ENCODE results near the gene STK11IP. TPM values are rescaled to one million over a fixed set of nuclear protein-coding genes. Genes with fewer than 3 reads are reported as not detected.

STK11IP gene
- total and polyA plus RNA-seq, 3 donors from 2014 or later: 81.9 to 134 (median 130) TPM

- intact Hi-C loops (cut with DNase I; ENCODE audit: low total_unique reads): no loop called here
- DNase-seq: peak; percentile 76
- 67 to 68% methylated on average over 11 to 22 of the region's 22 CpGs for WGBS, 2 donors
- H3K36me3 ChIP-seq (ENCODE audit: low read depth, missing control alignments): no peaks in the 10 kb centered on the region
- peaks cover 21% of the 10 kb centered on the region for H3K4me1 ChIP-seq
- H3K27me3 ChIP-seq: no peaks in the 10 kb centered on the region
- H3K27ac ChIP-seq: peak overlapping the region in 1 of 2 donors; percentile 53
- no peak for TF ChIP-seq CTCF (IDR thresholded peaks at IDR 0.05)
- no peak for TF ChIP-seq POLR2A (IDR thresholded peaks at IDR 0.05)
- H3K9me3 ChIP-seq: no peaks in the 10 kb centered on the region
- H3K4me3 ChIP-seq: no peak overlapping the region
Observed at GRCh38 chr2:219574484-219575311, 23.0 kb upstream of the STK11IP start.

GRCh38 chr2:219575566-219576504 is 21.8 kb upstream of the STK11IP start:
- H3K27ac ChIP-seq: no peak overlapping the region
- no peaks in the 10 kb centered on the region for H3K36me3 ChIP-seq (ENCODE audit: low read depth, missing control alignments)
- no peak overlapping the region for H3K4me3 ChIP-seq
- intact Hi-C loops (cut with DNase I; ENCODE audit: low total_unique reads): no loop called here
- 79 to 82% methylated on average over 5 to 6 of the region's 6 CpGs for WGBS, 2 donors
- H3K4me1 ChIP-seq: peaks cover 18% of the 10 kb centered on the region
- TF ChIP-seq POLR2A (IDR thresholded peaks at IDR 0.05): no peak
- DNase-seq: no peak
- no peaks in the 10 kb centered on the region for H3K9me3 ChIP-seq
- no peaks in the 10 kb centered on the region for H3K27me3 ChIP-seq

- TF ChIP-seq POLR2A (IDR thresholded peaks at IDR 0.05) (no peak), CTCF (IDR thresholded peaks at IDR 0.05) (no peak)
- intact Hi-C loops (cut with DNase I; ENCODE audit: low total_unique reads): no loop called here
- 23 to 42% methylated on average over 7 to 15 of the region's 15 CpGs for WGBS, 2 donors
- no peaks in the 10 kb centered on the region for H3K36me3 ChIP-seq (ENCODE audit: low read depth, missing control alignments)
- peaks cover 16% of the 10 kb centered on the region for H3K4me1 ChIP-seq
- H3K27me3 ChIP-seq: no peaks in the 10 kb centered on the region
- peak; percentile 75 for DNase-seq
- no peak overlapping the region for H3K4me3 ChIP-seq
- H3K9me3 ChIP-seq: no peaks in the 10 kb centered on the region
- no peak overlapping the region for H3K27ac ChIP-seq
Observed at GRCh38 chr2:219576505-219577388, 20.9 kb upstream of the STK11IP start.

- Histone ChIP-seq H3K36me3 (ENCODE audit: low read depth, missing control alignments) (no peaks in the 10 kb centered on the region), H3K27ac (no peak overlapping the region), H3K27me3 (no peaks in the 10 kb centered on the region), H3K9me3 (no peaks in the 10 kb centered on the region), H3K4me3 (no peak overlapping the region), H3K4me1 (peaks cover 9% of the 10 kb centered on the region)
- intact Hi-C loops (cut with DNase I; ENCODE audit: low total_unique reads): no loop called here
- WGBS, 2 donors: 80 to 81% methylated on average over 8 of the region's 8 CpGs
- DNase-seq: no peak
- TF ChIP-seq CTCF (IDR thresholded peaks at IDR 0.05) (no peak), POLR2A (IDR thresholded peaks at IDR 0.05) (no peak)
Observed at GRCh38 chr2:219578811-219579613, 18.6 kb upstream of the STK11IP start.
